GM18909 (cell line): ENCODE results near the gene AXIN2.
"Not testable (repeated sequence)": the region's sequence is repeated elsewhere in the genome, so short reads cannot be mapped to it uniquely, and the experiment has no call there.

Experiments used
- ATAC-seq: cut with Tn5 transposase; IDR thresholded peaks from one replicate; pipeline ENCODE4 v1.9.1; 2021; ENCODE audit warnings: mild to moderate bottlenecking; ENCODE audit not compliant: unreplicated experiment, poor library complexity

The AXIN2 gene

GRCh38 chr17:65523853-65524664, 37.4 kb downstream of the AXIN2 start:
- ATAC-seq = no peak

DNA sequence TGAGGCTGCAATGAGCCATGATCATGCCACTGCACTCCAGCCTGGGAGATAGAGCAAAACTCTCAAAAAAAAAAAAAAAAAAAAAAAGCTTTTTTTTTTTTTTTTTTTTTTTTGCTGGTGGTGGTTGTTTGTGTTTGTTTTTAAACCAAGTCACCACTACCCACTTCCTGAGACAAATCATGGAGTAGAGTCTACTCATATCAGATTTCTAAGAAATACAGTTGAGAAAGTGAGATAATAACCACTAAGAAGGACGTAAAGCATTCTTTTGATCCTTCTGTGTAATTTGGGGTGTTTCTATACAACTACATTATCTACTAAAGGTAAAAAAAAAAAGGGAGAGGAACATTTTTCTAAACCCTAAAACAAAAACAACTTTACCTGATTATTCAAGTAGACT, 38.0 kb downstream of the AXIN2 start:
- ATAC-seq = no peak

DNA sequence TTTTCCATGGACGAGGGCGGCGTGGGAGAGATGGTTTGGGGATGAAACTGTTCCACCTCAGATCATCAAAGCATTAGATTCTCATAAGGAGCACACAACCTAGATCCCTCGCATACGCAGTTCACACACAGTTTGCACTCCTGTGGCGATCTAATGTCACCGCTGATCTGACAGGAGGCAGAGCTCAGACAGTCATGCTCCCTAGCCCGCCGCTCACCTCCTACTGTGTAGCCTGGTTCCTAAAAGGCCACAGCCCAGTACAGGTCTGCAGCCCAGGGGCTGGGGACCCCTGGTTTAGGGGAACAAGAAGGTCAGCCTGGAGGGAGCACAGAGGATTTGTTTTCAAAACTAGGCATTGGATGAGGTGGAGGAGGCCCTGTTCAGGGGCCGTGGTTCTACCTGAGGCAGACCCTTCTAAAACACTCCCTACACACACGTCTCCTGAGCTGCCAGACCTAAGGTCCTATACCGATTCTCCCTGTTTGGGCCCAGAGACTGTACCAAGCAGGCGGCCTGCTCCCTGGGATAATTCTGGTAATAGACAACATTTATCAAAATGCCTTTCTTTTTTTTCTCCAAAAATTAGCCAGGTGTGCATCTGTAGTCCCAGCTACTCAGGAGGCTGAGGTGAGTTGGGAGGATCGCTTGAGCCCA, 38.6 kb downstream of the AXIN2 start:
- ATAC-seq = no peak

- no peak for ATAC-seq
Measured at GRCh38 chr17:65519462-65519861, 42.0 kb downstream of the AXIN2 start.

DNA sequence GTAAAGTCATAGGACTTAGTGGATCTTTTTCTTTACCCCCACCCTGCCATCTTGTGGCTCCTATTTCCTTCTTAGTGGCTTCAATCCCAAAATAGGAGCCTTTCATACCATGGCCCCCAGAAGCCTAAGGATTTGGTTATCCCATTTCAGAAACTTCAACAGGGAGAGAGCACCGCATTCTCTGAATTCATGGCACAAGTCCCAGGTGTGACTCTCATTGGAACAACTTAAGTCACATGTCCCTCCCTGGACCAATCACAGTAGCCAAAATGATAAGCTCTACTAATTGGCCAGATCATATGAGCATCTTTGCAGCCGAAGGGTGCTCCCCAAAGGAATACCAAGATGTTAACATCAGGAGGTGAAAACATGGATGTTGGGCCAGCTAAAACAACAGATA, 43.2 kb downstream of the AXIN2 start:
- no peak for ATAC-seq

GRCh38 chr17:65515959-65516948, 45.2 kb downstream of the AXIN2 start:
- no peak for ATAC-seq

DNA sequence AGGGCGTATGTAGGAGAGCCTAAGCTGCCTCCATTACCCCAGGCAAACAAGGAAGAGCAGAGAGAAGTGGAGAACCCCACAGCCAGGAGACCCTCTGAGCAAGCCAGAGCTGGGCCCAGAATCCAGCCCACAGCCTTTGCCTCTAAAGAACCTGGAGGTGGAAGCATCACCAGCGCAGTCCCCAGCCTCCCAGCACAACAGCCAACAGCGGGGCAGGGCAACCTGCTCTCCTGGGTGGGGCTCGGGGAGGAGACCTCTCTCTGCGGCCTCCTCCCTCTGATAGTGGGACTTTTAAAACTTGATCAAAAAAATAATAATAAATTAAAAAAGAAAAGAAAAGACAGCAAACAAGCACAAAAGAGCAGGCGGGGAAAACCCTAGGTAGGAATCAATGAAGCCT, 45.9 kb downstream of the AXIN2 start:
- ATAC-seq = no peak

- no peak for ATAC-seq
Measured at GRCh38 chr17:65514541-65514940, 46.9 kb downstream of the AXIN2 start.

GRCh38 chr17:65514082-65514481, 47.4 kb downstream of the AXIN2 start:
- no peak for ATAC-seq

- ATAC-seq = no peak
Measured at GRCh38 chr17:65511316-65511715, 50.1 kb downstream of the AXIN2 start.

DNA sequence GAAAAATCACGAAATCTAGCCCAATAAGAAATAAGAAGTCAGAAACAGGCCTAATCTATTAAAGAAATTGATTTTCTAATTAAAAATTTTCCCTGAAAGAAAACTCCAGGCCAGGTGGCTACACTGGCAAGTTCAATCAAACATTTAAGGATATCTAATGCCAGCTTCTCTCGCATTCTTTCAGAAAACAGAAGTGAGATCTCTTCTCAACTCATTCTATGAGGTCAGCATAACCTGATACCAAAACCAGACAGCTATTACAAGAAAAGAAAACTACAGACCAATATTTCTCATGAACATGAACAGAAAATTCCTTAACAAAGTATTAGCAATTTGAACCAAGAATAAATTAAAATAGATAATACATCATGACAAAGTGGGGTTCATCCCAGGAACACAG, 52.4 kb downstream of the AXIN2 start:
- no peak for ATAC-seq

GRCh38 chr17:65504673-65505072, 56.8 kb downstream of the AXIN2 start:
- ATAC-seq = not testable (repeated sequence)

GRCh38 chr17:65504141-65504540, 57.3 kb downstream of the AXIN2 start:
- ATAC-seq = no peak

GRCh38 chr17:65503557-65503956, 57.9 kb downstream of the AXIN2 start:
- no peak for ATAC-seq

DNA sequence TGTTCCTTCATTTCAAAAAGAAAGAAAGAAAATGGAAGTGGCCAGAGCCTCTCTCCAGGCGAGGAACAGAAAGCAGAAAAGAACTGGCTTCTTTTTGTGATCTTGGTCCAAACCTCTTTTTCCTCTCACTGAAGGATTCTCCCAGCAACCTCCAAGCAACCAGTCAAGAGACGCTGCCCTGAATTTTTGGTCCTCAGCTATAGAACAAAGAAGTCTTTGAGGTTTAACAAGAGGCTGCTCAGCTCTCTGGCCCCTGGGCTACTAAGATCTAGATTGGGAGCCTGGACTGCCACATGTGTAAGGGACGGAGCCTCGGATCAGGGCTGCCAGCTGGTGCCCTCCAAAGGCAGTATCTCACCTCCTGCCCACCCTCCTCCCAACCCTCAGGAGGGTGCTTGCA, 62.6 kb downstream of the AXIN2 start:
- no peak for ATAC-seq

DNA sequence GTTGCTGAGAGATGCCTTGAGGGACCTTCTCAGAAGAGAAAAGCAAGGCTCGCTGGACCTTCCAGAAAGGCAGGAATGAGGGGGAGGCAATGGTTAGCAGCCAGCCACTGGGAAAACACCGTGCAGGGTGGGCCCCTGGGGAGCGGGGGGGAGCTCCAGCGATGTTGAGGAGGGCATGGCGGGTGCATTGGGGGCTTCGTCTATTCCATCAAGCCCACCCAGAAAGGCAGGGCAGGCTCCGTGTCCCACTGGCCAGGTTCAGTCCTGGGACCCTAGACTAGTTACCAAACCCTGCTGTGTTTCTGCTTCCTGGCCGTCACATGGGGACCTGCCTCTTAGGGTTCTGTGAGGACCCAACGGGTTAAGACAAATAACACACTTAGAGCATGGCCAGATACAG, 64.6 kb downstream of the AXIN2 start:
- ATAC-seq = no peak

GRCh38 chr17:65495122-65496055, 66.1 kb downstream of the AXIN2 start:
- no peak for ATAC-seq

DNA sequence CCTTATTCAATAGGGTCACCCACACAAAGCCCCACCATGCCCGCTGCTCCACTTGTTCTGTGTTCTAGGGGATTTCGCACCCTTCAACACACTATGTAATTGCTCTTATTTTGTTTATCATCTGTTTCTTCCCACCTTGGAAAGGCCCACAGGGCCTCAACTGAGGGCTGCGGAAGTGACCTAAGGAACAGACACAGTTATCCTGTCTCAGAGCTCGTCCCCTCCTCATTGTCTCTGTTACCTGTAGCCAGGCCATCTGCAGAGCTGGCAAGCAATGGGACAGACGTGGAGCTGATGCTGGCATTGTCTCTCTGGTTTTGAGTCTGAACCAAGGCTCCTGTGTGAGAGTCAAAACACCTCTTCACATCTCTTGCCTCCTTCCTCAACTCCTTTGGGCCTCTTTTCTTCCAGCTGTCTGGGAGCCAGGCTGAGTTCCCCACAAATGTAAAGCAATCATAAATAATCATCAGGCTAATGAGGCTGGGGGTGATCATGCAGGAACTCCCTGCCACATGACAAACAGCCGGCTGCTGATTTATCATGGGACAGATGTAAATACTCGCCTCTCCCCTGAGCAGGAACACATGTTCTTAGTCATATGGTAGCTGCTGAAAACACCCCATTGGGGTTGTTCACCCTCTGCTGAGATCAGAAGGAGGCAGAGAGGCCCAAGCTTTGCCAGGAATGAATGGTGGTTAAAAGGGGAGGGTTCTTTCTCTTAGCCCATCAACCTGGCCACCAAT, 71.9 kb downstream of the AXIN2 start:
- no peak for ATAC-seq

GRCh38 chr17:65488665-65489064, 72.8 kb downstream of the AXIN2 start:
- no peak for ATAC-seq
